H1 (cell line): ENCODE results near the gene TMEM154. TPM values are rescaled to one million over a fixed set of nuclear protein-coding genes. Genes with fewer than 3 reads are reported as not detected.
A peak's percentile ranks its signal among the peaks of the same experiment; 100 is the strongest.

Experiments used
- CTCF ChIA-PET: fragments of 300-600 bp; sonication (Branson Sonifier 250); formaldehyde crosslinking; loops from one replicate; lab custom pipeline; 2021; ENCODE audit not compliant: partially characterized antibody; lab: Charles Lee
- POLR2A ChIA-PET: fragments of 300-600 bp; sonication (Branson Sonifier 250); formaldehyde crosslinking; loops from one replicate; lab custom pipeline; 2021; ENCODE audit warnings: inconsistent platforms; ENCODE audit not compliant: partially characterized antibody; lab: Charles Lee
- DNase-seq, 2 experiments: peaks; one replicate each; pipeline versions ENCODE4 v3.0.0 to v3.0.0-alpha.2; 2010 to 2022; ENCODE audit warnings: low spot score in 2 of 2, low read depth in 1 of 2, mixed read lengths in 1 of 2
- FAIRE-seq: peaks from 2 replicates; lab custom pipeline; 2011; peaks lifted over from hg19 to GRCh38; lab: Jason Lieb, UNC
- H2AFZ ChIP-seq: 2 replicates; pipeline ENCODE4 v1.8.1; 2012; ENCODE audit warnings: low read length, inconsistent platforms
- H2AK5ac ChIP-seq: 2 replicates; pipeline ENCODE4 v1.6.1; 2013; ENCODE audit warnings: low read depth, low read length
- H2BK120ac ChIP-seq: replicated peaks from 2 replicates; pipeline ENCODE3; 2013; ENCODE audit warnings: low read depth, low read length, inconsistent platforms
- H2BK12ac ChIP-seq: 2 replicates; pipeline ENCODE4 v1.6.1; 2013; ENCODE audit warnings: low read depth, low read length
- H2BK15ac ChIP-seq: 2 replicates; pipeline ENCODE4 v1.6.1; 2013; ENCODE audit warnings: low read length
- H2BK20ac ChIP-seq: 2 replicates; pipeline ENCODE4 v1.6.1; 2013; ENCODE audit warnings: low read length
- H2BK5ac ChIP-seq: 2 replicates; pipeline ENCODE4 v1.6.1; 2013; ENCODE audit warnings: low read depth, low read length
- H3K14ac ChIP-seq: 2 replicates; pipeline ENCODE4 v1.6.1; 2013; ENCODE audit warnings: inconsistent platforms; ENCODE audit not compliant: insufficient read length
- H3K18ac ChIP-seq: 2 replicates; pipeline ENCODE4 v1.6.1; 2013; ENCODE audit warnings: low read length; ENCODE audit errors: extremely low read depth
- H3K23ac ChIP-seq: 2 replicates; pipeline ENCODE4 v1.6.1; 2013; ENCODE audit warnings: inconsistent platforms; ENCODE audit not compliant: insufficient read length
- H3K23me2 ChIP-seq: 2 replicates; pipeline ENCODE4 v1.6.1; 2013; ENCODE audit warnings: low read depth, low read length
- H3K27ac ChIP-seq: 2 replicates; pipeline ENCODE4 v1.6.1; 2011; ENCODE audit warnings: low read depth, low read length, inconsistent platforms
- H3K27me3 ChIP-seq, 4 experiments: replicated peaks in 1 of 4; 1 replicate in 1 of 4; 2 replicates in 3 of 4; pipeline versions ENCODE4 v1.6.1 to v1.8.1; 2011 to 2013; ENCODE audit warnings: low read length in 3 of 4, mild to moderate bottlenecking in 3 of 4, inconsistent platforms in 2 of 4, mixed read lengths in 2 of 4, moderate library complexity in 1 of 4; ENCODE audit not compliant: control insufficient read depth in 3 of 4, insufficient read depth in 3 of 4; ENCODE audit errors: extremely low read depth in 1 of 4
- H3K36me3 ChIP-seq, 4 experiments: 2 replicates each; pipeline versions ENCODE4 v1.6.1 to v1.8.1; 2011 to 2013; ENCODE audit warnings: mild to moderate bottlenecking in 4 of 4, low read length in 3 of 4, moderate library complexity in 2 of 4, control low read depth in 1 of 4, inconsistent platforms in 1 of 4; ENCODE audit not compliant: insufficient read depth in 4 of 4, control insufficient read depth in 2 of 4
- H3K4ac ChIP-seq: replicated peaks from 2 replicates; pipeline ENCODE3; 2013; ENCODE audit warnings: low read length, low read depth, mixed read lengths, inconsistent platforms; ENCODE audit not compliant: insufficient read length
- H3K4me1 ChIP-seq, 4 experiments: replicated peaks in 1 of 4; 1 replicate in 1 of 4; 2 replicates in 3 of 4; pipeline versions ENCODE4 v1.6.1 to v1.8.1; 2011 to 2013; ENCODE audit warnings: low read length in 3 of 4, inconsistent platforms in 2 of 4, mixed read lengths in 1 of 4; ENCODE audit not compliant: insufficient read depth in 4 of 4, control insufficient read depth in 3 of 4
- H3K4me2 ChIP-seq, 2 experiments: 2 replicates each; pipeline versions ENCODE4 v1.6.1 to v1.8.1; 2011 to 2013; ENCODE audit warnings: low read depth in 2 of 2, low read length in 2 of 2, control low read depth in 1 of 2, inconsistent platforms in 1 of 2, mild to moderate bottlenecking in 1 of 2; ENCODE audit not compliant: insufficient read depth in 1 of 2
- H3K4me3 ChIP-seq, 4 experiments: fragments of 200-600, 300-600 bp in 1 of 4; sonication (generic), shearing (Covaris generic), sonication (Bioruptor Twin) in 1 of 4; 2 replicates each; pipeline versions ENCODE4 v1.5.1 to v1.8.1; 2011 to 2016; ENCODE audit warnings: low read length in 4 of 4, low read depth in 3 of 4, control low read depth in 2 of 4, inconsistent platforms in 2 of 4, mild to moderate bottlenecking in 2 of 4, mixed read lengths in 1 of 4, moderate library complexity in 1 of 4; ENCODE audit not compliant: insufficient read depth in 2 of 4; ENCODE audit errors: extremely low read depth in 1 of 4
- H3K56ac ChIP-seq: replicated peaks from 2 replicates; pipeline ENCODE3; 2013; ENCODE audit warnings: low read depth, mild to moderate bottlenecking, mixed read lengths, low read length, inconsistent platforms; ENCODE audit not compliant: insufficient read length
- H3K79me1 ChIP-seq: 2 replicates; pipeline ENCODE4 v1.6.1; 2013; ENCODE audit warnings: low read depth, low read length, control low read depth
- H3K79me2 ChIP-seq, 2 experiments: 2 replicates each; pipeline versions ENCODE4 v1.6.1 to v1.8.1; 2012 to 2013; ENCODE audit warnings: low read length in 2 of 2, mild to moderate bottlenecking in 2 of 2, inconsistent platforms in 1 of 2; ENCODE audit not compliant: insufficient read depth in 2 of 2, control insufficient read depth in 1 of 2
- H3K9ac ChIP-seq, 4 experiments: replicated peaks in 1 of 4; 1 replicate in 1 of 4; 2 replicates in 3 of 4; pipeline versions ENCODE4 v1.6.1 to v1.8.1; 2011 to 2013; ENCODE audit warnings: low read depth in 3 of 4, low read length in 3 of 4, control low read depth in 2 of 4, mild to moderate bottlenecking in 2 of 4, moderate library complexity in 2 of 4, inconsistent platforms in 1 of 4; ENCODE audit errors: extremely low read depth in 1 of 4
- H3K9me3 ChIP-seq, 2 experiments: 2 replicates each; pipeline versions ENCODE4 v1.6.1 to v1.8.1; 2012 to 2013; ENCODE audit warnings: mild to moderate bottlenecking in 2 of 2, moderate library complexity in 2 of 2, control low read depth in 1 of 2, inconsistent platforms in 1 of 2, low read depth in 1 of 2, low read length in 1 of 2, mixed read lengths in 1 of 2; ENCODE audit not compliant: insufficient read depth in 2 of 2
- H4K20me1 ChIP-seq, 2 experiments: replicated peaks in 1 of 2; 2 replicates each; pipeline versions ENCODE3 to v1.8.1; 2011 to 2013; ENCODE audit warnings: inconsistent platforms in 2 of 2, low read length in 2 of 2, mild to moderate bottlenecking in 1 of 2; ENCODE audit not compliant: insufficient read depth in 2 of 2, control insufficient read depth in 1 of 2
- H4K5ac ChIP-seq: 2 replicates; pipeline ENCODE4 v1.6.1; 2013; ENCODE audit warnings: low read length, low read depth, mixed read lengths, inconsistent platforms; ENCODE audit not compliant: insufficient read length
- H4K8ac ChIP-seq: 2 replicates; pipeline ENCODE4 v1.8.0; 2013; ENCODE audit warnings: mild to moderate bottlenecking, moderate library complexity, low read length, inconsistent platforms; ENCODE audit not compliant: insufficient read depth; ENCODE audit errors: extremely low read depth
- H4K91ac ChIP-seq: replicated peaks from 2 replicates; pipeline ENCODE3; 2013; ENCODE audit warnings: low read length, mixed read lengths, inconsistent platforms; ENCODE audit not compliant: insufficient read length
- CHD1 ChIP-seq: IDR thresholded peaks from 2 replicates; pipeline ENCODE4 v1.6.1; 2012; ENCODE audit warnings: low read depth, low read length, improper control_type of control experiment
- EZH2 ChIP-seq: fragments of 200-600 bp; sonication (generic); IDR thresholded peaks from 2 replicates; pipeline ENCODE4 v1.7.1; 2012; ENCODE audit warnings: low read depth, mild to moderate bottlenecking, moderate library complexity, low read length, inconsistent platforms; ENCODE audit not compliant: severe bottlenecking
- NRF1 ChIP-seq: IDR thresholded peaks from 2 replicates; pipeline ENCODE4 v1.6.1; 2011; ENCODE audit warnings: mild to moderate bottlenecking, low read depth, low read length, improper control_type of control experiment
- WGBS, 2 experiments: shearing (Covaris generic) in 1 of 2; methylation state at CpG; one replicate each; pipeline versions ENCODE4 v1.1.6 to v1.1.7; 2013 to 2015; ENCODE audit warnings: low lambda C conversion rate in 2 of 2, mixed read lengths in 2 of 2, inconsistent platforms in 1 of 2, low coverage in 1 of 2, missing lambda C conversion rate in 1 of 2; ENCODE audit not compliant: insufficient replicate concordance in 2 of 2, insufficient coverage in 1 of 2, insufficient read length in 1 of 2; ENCODE audit errors: extremely low coverage in 1 of 2, missing lambda C conversion rate in 1 of 2; 5-methylcytosine and 5-hydroxymethylcytosine counted together
- polyA plus RNA-seq, 7 experiments: library from polyadenylated mRNA; depleted of rRNA in 3 of 7; stranded (reverse) in 5 of 7; unstranded in 2 of 7; fragments of >200 nt in 5 of 7; fragments of 200-250 nt in 2 of 7; gene quantifications; 1 replicate in 5 of 7; 2 replicates in 1 of 7; 4 replicates in 1 of 7; pipeline versions ENCODE4 v1.2.1 to v1.2.3, GENCODE V29; 2011 to 2013; ENCODE audit warnings: missing spikeins in 2 of 7, mixed read lengths in 2 of 7
- total RNA-seq: library from RNA; stranded (reverse); fragmentation: NEBNext Ultra II Directional; extraction: Animal tissue kit (Norgen Biotek cat#: 25700); gene quantifications from 2 replicates; pipeline ENCODE4 v1.2.1, GENCODE V29; 2021
- TF ChIP-seq, protein P1 (sequence below): IDR thresholded peaks from 2 replicates; pipeline ENCODE4 v1.6.1; 2012; ENCODE audit warnings: inconsistent platforms

The TMEM154 gene
- total and polyA plus RNA-seq, 2 of the 8 experiments (the other 6 are each of a cell fraction or from before 2014, with no cell fraction given), result 0.33 to 1.2 TPM

- no peak overlapping the region for H3K27ac ChIP-seq
- no peaks in the 10 kb centered on the region for H3K9me3 ChIP-seq
- H3K27me3 ChIP-seq, result no peaks in the 10 kb centered on the region
- no peak overlapping the region for H4K8ac ChIP-seq
- no peak for DNase-seq
- H3K4ac ChIP-seq, result no peak overlapping the region
- no peak for FAIRE-seq
- H3K23me2 ChIP-seq, result no peaks in the 10 kb centered on the region
- no peak overlapping the region for H2BK20ac ChIP-seq
- H4K91ac ChIP-seq, result no peak overlapping the region
- H3K14ac ChIP-seq, result no peak overlapping the region
- no peak overlapping the region for H3K9ac ChIP-seq
- no peak overlapping the region for H2BK5ac ChIP-seq
- 0 out of 2 replicates have a peak overlapping the region, but pooled peaks have one; percentile 33 for H2BK15ac ChIP-seq
- no peak overlapping the region for H4K5ac ChIP-seq
- H2AK5ac ChIP-seq, result no peak overlapping the region
- no peak overlapping the region for H3K56ac ChIP-seq
- no peaks in the 10 kb centered on the region for H3K36me3 ChIP-seq
- POLR2A ChIA-PET, result no interaction called here
- no peak overlapping the region for H3K4me2 ChIP-seq
- no peak overlapping the region for H3K18ac ChIP-seq
- H2AFZ ChIP-seq, result no peak overlapping the region
- no peak overlapping the region for H2BK12ac ChIP-seq
- TF ChIP-seq EZH2 (no peak), CHD1 (no peak), NRF1 (no peak)
- TF ChIP-seq, protein P1, sequence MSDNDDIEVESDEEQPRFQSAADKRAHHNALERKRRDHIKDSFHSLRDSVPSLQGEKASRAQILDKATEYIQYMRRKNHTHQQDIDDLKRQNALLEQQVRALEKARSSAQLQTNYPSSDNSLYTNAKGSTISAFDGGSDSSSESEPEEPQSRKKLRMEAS, result no peak
- TF ChIP-seq, all 59 proteins: peak for 0
- Histone ChIP-seq H4K20me1 (no peaks in the 10 kb centered on the region), H2BK120ac (no peak overlapping the region), H3K4me1 (peaks cover 0 to 5% (median 1%) of the 10 kb centered on the region in 4 experiments; a peak in 1 of 7 replicates), H3K23ac (no peak overlapping the region), H3K4me3 (no peak overlapping the region), H3K79me2 (no peaks in the 10 kb centered on the region), H3K79me1 (no peaks in the 10 kb centered on the region)
- WGBS, 2 experiments, result 81% methylated on average over 8 of the region's 8 CpGs; no CpG with 5 or more reads in 1 of the 2 experiments
- CTCF ChIA-PET, result interaction anchor here (0.9 kb wide), 2 partner anchors 19 to 92 kb away, joined by 3 to 4 read pairs; no protein-coding TSS in a partner anchor
These were observed 6.7 kb upstream of the TMEM154 start for GRCh38 chr4:152686452-152687013.
